ENCODE measurements around the gene MYH7B.

Gene MYH7B

DNA sequence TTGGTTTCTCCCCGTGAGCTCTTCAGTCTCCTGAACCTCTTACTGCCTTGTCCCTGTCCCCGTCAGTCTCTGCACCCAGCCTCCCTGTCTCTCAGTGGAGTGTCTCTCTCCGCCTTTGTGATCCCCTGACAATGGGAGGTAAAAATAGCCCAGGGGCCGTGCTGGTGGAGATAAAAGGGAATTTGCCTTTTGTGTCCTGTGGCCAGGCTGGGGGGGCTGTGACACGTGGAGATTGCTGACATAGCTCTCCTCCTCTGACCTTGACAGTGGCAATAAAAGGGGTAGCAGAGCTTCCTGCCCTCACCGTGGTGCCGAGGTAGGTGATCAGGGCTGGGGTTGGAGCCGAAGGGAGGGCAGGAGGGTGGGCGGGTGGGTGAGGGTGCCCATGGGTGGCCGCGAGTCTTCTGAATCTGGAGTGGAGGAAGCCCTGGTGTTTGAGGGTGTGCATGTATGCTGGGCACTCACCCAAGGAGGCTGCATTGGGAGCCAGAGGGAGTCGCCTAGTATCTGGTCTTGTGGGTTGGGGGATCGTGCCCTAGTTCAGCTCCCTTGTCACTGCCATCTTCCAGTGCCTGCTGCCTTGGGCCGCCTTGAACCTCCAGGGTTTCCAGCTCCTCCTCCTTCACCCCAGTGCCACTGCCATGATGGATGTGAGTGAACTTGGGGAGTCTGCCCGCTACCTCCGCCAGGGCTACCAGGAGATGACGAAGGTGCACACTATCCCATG, 21.9 kb downstream of the MYH7B start:
- DNase-seq (ENCODE audit: low read depth in 2 of 2) = no peak

DNA sequence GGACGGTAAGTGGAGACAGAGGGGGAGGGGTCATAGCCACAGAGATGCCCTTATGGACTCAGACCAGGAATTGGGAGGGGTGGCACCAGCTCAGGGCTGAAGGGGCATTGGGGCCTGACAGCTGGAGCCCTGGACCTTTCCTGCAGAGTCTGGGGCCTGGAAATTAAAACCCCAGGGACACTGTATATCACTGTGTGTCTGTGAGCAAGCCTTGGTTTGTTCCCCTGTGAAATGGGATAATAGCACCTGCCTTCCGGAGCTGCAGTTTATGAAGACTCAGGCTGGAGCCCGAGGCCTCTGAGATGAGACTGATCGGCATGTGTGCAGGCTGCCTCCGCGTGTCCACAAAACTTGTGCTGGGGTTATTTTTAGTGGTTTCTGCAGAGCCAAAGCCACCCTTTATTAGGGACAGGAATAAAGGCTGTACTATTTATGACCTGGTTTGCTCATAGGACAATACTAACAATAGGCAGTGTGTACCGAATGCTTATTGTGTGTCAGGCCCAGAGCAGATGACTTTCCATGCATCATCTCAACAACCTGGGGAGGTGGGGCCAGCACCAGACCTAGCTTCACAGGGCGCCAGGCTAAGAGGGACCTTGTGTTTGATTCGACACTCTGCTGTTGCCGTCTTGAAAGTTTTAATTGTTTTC, 22.6 kb downstream of the MYH7B start:
- no peak for DNase-seq (ENCODE audit: low read depth in 2 of 2)

DNA sequence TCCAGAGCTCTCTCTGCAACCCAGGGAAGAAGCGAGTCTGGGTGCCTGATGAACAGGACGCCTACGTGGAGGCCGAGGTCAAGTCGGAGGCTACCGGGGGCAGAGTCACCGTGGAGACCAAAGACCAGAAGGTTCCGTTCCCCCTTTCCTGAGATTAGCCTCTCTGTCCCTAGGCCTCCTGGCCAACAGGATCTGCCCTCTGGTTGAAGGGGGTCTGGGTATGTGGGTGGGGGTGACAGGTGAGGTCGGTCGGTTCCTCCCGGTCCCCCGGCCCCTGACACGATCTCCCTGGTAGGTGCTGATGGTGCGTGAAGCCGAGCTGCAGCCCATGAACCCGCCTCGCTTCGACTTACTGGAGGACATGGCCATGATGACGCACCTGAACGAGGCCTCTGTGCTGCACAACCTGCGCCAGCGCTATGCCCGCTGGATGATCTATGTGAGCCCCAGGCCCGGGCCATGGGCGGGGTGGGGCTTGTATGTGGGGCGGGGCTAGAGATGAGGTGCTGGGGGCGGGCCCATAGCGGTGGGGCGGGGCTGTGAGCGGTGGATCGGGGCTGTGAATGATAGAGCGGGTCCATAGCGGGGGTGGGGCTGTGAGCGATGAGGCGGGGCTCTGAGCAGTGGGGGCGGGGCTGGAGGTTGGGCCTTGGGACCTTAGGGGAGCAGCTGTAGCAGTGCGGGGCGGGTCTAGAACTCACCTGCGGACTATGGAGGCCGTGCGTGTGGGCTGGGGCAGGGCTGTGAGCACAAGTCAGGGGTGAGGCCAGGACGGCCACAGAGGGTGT, 23.9 kb downstream of the MYH7B start:
- no peak for DNase-seq (ENCODE audit: low read depth in 2 of 2)

DNA sequence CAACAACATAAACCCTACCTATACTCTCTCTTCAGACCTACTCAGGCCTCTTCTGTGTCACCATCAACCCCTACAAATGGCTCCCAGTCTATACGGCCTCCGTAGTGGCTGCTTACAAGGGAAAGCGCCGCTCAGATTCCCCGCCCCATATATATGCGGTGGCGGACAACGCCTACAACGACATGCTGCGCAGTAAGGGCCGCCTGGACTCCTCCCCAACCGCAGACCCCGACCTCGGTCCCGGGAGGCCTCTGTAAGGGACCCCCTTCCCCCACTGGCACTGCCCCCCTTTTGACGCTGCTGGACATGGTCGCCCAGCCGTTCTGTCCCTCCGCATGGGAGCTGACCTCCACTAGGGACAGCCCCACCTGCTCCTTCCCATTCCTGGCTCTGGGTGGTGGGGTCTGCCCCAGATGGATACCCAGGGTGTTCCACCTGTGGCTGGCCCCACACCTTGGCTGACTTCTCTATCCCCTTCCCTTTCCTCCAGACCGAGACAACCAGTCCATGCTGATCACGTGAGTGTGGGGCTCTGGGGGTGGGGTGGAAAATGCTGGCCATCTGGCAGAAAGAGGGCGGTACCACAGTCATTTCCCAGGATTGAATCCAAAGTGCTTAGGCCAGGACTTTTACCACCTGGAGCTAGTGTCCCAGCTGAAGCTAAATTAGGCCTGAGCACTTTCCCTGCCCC, 25.0 kb downstream of the MYH7B start:
- no peak for DNase-seq (ENCODE audit: low read depth in 2 of 2)

DNA sequence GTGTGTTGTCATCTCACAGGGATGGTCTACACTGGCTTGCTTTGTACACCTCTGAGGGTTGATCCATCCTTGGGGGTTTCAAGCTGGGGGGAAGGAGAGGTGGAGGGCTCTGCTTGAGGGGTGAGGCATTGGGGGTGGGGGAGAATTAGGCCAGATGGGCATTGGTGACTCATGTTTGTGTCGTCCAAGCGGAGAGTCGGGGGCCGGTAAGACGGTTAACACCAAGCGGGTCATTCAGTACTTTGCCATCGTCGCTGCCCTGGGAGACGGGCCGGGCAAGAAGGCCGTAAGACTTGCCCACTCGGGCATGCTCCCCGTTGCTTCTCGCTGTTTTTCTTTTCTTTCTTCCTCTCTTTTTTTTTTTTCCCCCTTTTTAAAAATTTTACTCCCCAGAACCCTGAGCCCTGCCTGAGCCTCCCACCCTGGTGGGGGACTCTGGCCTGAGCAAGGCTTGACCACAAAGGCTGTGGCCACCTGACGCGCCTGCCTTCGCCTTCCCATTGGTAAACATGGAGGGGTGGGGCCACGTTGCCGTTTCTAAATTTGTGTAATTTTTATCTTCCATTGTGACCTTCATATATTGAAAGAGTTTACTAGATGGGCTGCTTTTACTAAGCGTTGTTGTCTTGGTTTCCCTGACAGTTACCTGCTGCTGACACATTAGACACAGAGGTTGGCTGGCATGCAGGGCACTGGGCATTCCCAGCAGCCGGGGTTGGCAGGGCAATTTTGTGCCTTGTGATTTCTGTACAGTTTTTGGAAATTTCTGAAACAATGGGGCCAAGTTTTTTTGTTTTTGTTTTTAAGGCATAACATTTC, 26.8 kb downstream of the MYH7B start:
- no peak for DNase-seq (ENCODE audit: low read depth in 2 of 2)

DNA sequence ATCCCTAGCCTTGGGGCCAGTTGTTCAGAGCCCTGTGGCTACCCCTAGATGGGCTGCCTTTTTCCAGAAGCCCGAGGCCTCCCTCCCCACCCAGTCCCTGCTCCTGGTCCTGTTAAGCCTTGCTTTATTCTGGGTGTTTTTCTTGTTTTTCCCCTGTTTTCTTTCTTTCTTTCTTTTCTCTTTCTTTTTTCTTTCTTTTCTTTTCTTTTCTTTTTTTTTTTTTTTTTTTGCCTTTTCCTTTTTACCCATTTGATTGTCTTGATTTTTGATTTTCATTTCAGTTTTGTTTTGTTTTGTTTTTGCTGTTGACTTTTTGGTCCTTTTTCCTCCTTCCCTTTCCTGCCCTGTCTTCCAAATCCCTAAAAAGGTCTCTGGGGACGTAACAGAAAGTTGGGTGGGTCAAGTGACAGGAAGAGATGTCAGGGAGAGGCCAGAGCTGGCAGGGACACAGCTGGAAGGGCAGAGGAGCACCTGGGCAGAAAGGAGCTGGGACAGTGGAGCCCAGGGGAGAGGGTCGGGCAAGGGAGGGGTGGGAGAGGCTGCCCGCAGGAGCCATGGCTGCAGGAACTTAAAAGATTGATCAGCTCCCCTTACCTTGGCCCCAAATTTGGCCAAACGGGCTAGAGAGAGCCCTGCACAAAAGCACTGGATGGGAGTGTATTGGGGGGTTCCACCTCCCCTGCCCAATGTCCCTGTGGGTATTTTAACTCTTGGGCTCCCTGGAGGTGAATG, 27.6 kb downstream of the MYH7B start:
- no peak for DNase-seq (ENCODE audit: low read depth in 2 of 2)

DNA sequence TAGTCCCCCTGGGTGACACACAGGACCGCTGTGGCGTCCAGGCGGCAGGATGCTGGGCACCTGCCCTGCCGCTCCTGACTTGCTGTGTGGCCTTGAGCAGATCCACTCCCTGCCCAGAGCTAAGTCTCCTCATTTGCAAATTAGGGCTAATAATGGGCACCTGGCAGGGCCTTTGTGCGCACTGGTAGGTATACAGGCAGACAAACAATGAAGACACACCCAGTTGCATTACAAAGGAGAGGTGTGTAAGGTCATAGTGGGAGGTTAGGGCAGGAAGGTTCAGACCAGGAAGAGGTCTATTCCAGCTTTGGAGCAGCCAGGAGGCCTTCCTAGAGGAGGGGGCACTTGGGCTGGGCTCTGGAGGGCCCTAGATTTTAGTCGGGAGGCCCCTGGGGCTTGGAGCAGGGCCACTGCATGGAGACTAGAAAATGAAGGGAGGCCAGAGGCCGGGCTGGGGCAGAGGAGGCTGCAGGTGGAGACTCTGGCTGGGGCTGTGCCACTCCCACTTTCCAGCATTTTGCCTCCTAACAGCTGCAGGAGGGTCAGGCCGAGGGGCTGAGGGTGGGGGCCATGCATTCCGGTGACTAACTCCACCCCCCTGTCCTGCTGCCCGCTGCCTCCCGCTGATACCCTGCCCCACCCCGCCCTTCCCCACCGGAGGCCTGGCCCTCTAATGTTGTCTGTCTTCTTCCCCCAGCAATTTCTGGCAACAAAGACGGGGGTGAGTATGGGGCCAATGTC, 28.5 kb downstream of the MYH7B start:
- DNase-seq (ENCODE audit: low read depth in 2 of 2) = no peak

DNA sequence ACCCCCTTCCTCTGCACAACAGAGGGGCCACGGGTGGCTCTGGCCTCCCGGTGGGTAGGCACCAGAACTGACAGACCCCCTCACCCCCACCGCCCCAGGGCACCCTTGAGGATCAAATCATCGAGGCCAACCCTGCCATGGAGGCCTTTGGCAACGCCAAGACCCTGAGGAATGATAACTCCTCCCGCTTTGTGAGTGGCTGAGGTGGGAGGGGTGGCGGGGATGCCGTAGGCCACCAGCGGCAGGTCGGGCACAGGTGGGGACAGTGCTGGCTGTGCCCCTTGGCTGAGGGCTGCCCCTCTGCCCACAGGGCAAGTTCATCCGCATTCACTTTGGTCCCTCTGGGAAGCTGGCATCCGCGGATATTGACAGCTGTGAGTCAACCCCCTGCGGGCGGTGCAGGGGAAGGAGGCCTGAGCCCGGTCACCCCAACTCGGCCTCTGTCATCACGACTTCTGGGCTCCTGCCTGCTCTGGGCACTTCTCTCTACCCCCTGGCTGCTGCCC, 29.1 kb downstream of the MYH7B start:
- no peak for DNase-seq (ENCODE audit: low read depth in 2 of 2)

DNA sequence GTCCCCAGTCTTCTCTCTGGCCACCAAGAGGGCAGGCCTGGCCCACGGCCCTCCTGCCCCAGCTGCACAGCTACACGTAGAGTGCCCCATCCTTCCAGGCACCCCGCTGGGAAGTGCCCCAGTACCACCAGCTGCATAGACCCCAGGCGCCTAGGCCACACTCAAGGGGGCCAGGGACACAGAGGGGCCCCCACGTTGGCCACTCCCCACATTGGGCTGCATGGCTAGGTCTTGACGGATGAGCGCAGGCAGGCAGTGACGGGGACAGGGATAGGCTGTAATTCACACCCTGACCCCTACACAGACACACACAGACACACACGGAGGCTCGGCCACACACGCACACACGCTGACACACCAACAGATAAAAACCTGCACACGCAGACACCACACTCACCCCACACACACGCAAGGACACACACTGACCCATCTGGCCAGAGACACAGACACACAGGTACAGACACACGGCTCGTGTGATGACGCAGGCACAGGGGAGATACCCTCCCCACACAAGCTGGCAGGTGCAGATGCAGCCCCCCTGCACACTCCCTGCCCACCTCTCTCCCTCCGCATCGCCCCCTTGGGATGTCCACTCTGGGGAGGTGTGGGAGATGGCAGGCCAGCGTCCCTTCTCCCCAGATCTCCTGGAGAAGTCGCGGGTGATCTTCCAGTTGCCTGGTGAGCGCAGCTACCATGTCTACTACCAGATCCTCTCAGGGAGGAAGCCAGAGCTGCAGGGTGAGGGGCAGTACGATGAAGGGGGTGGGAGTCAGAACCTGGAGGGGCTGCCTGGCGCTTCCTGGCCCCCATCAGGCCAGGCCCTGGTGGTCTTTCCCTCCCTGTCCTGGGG, 30.0 kb downstream of the MYH7B start:
- DNase-seq (ENCODE audit: low read depth in 2 of 2) = no peak

DNA sequence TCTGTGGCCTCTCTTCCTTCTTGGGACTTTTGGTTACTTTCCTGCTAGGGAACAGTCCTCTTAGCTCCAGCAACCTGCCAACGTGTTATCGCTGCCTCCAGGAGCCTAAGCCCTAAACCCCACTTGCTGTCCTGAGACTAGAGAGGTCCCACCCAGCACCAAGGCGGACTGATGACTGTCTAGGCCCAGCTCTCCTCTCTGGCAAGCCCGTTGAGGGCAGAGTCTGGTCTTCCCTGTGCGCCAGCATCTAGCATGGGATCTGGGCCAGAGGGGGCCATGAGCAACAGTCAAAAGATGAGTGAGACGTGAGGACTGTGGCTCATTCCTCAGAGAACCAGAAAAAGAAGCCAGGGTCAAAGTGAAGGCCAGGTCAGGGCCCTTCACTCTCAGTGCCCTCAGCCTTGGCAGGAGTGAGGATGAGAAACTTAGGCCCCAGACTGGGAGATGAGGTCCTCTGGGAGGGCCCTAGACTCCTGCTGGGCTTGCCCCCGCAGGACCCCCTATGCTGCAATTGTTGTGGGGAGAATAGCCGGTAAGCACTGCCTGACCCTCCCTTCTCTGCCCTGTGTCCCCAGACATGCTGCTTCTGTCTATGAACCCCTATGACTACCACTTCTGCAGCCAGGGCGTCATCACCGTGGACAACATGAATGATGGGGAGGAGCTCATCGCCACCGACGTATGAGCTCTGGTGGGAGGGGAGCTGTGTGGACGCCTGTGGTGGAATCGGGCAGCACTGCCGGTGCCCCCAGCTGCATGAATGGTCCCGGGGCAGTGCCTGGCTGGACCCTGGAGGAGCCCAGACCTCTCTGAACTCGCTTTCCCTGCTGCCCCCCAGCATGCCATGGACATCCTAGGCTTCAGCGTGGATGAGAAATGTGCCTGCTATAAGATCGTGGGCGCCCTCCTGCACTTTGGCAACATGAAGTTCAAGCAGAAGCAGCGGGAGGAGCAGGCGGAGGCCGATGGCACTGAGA, 30.9 kb downstream of the MYH7B start:
- DNase-seq (ENCODE audit: low read depth in 2 of 2) = no peak

DNA sequence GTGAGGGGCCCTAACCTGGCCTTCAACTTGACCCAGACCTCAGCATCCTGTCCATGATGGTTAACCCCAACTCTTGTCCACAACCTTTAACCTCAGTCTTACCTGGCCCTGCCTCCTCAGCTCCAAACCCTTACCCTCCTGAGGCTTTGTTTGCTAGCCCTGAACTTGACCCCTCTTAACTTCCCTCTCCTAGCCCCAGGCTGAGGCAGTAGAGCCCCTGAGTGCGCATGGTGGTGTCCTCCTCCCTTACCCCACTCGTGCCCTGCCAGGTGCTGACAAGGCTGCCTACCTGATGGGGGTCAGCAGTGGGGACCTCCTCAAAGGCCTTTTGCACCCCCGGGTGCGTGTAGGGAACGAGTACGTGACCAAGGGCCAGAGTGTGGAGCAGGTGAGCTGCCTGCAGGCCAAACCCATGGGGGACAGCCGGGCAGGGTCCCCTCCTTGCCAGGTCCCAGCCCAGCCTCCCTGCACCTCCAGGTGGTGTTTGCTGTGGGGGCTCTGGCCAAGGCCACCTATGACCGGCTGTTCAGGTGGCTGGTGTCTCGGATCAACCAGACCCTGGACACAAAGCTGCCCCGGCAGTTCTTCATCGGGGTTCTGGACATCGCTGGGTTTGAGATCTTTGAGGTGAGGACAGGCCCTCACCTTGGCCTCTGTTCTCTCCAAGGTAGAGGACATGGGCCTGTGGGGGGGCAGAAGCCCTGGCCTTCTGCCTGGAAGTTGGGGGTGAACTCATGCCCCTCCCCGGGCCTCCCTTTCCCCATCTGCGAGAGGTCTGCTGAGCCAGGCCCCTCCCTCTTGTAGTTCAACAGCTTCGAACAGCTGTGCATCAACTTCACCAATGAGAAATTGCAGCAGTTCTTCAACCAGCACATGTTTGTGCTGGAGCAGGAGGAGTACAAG, 31.9 kb downstream of the MYH7B start:
- DNase-seq (ENCODE audit: low read depth in 2 of 2) = no peak

DNA sequence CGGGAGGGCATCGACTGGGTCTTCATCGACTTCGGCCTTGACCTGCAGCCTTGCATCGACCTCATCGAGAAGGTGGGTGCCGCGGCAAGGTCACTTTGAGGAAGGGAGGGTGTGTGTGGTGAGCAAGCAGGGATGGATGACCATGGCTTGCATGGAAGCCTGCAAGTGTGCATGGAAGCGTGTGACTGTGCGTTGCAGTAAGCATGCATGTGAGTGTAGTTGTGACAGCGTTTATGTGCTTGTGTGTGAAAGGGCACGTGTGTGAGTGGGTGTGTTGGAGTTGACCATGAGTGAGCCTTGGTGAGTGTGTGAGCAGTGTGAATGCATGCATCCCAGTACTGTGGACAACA, 32.5 kb downstream of the MYH7B start:
- no peak for DNase-seq (ENCODE audit: low read depth in 2 of 2)

DNA sequence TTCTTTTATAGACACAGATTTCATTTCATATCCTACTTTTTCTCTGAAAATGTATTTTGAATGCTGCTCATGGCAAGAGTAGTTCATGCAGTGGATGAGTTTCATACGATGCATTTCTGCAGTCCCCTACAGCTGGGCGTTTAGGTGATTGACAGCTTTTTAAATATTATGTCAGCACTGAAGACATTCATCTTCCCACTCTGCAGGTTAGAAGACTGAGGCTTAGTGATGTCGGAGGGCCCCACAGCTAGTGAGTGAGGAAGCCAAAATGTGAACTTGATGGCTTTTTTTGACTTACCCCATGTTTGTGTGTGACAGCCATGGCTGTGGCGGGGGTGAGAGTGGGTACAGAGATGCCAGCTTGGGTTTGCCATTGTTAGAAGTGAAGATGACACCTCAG, 33.5 kb downstream of the MYH7B start:
- no peak for DNase-seq (ENCODE audit: low read depth in 2 of 2)

DNA sequence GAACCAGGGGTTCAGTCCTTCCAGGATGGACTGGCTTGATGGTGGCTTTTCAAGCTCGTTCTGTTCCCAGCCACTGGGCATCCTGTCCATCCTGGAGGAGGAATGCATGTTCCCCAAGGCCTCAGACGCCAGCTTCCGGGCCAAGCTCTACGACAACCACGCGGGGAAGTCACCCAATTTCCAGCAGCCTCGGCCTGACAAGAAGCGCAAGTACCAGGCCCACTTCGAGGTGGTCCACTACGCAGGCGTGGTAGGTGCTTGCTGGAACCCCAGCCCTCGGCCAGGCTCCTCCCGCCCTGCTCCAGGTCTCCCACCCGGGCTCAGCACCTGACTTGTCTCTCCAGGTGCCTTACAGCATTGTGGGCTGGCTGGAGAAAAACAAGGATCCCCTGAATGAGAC, 34.0 kb downstream of the MYH7B start:
- DNase-seq (ENCODE audit: low read depth in 2 of 2) = no peak

DNA sequence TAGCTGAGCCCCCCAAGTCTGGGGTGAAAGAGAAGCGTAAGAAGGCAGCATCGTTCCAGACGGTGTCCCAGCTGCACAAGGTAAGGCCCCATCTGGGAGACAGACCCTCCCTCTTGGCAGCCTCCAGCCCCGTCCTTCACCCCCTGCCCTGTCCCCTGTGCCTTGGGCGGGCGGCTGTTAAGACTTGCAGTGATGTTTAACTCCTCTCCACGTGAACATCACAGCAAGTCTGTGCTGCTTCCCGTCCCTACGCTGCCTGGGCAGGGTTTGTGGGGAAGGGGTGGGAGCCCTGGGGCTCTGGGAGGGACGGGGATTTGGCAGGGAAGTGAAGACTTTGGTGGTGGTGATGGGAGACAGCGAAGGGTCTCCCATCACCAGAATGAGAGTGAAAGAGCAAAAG, 34.6 kb downstream of the MYH7B start:
- DNase-seq (ENCODE audit: low read depth in 2 of 2) = no peak

DNA sequence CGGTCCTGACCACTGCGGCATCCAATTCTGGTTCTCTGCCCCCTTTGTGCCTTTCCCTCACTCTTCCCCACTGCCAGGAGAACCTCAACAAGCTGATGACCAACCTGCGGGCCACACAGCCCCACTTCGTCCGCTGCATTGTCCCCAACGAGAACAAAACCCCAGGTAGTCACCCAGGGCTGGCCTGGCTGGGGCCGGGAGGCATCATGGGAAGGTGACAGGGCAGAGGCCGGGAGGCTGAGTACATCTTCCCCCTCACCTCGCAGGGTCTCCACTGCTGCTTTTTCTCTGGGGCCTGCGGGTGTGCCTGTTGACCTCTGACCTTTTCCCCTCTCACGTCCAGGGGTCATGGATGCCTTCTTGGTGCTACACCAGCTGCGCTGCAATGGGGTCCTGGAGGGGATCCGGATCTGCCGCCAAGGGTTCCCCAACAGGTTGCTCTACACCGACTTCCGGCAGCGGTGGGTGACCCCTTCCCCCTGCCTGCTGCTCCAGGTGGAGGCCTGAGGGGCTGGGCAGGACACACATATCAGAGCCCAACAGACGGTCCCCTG, 35.1 kb downstream of the MYH7B start:
- DNase-seq (ENCODE audit: low read depth in 2 of 2) = no peak
